A549 (cell line): ENCODE results near the gene TRIM15. TPM values are rescaled to one million over a fixed set of nuclear protein-coding genes. Genes with fewer than 3 reads are reported as not detected.

Source experiments
- ATAC-seq, 2 experiments: fragments of 200-7000 bp in 1 of 2; fragments of >200 bp in 1 of 2; cut with Nextera tagmentation in 1 of 2; cut with Tn5 transposase in 1 of 2; 3 replicates each; pipeline versions ENCODE4 v1.8.0 to v1.9.1; 2018 to 2020; ENCODE audit warnings: mild to moderate bottlenecking in 1 of 2, moderate library complexity in 1 of 2
- CTCF ChIA-PET: fragments of 300-600 bp; sonication (Branson Sonifier 250); formaldehyde crosslinking; extraction: SDS; loops from one replicate; lab custom pipeline; 2021; ENCODE audit warnings: antibody characterized with exemption, inconsistent platforms; lab: Yijun Ruan, JAX
- POLR2A ChIA-PET: fragments of 350-600 bp; formaldehyde crosslinking; extraction: SDS; loops from one replicate; lab custom pipeline; 2021; ENCODE audit warnings: antibody characterized with exemption, inconsistent platforms; lab: Yijun Ruan, JAX
- DNase-seq, 2 experiments: peaks; one replicate each; pipeline versions ENCODE4 v3.0.0 to v3.0.0-alpha.2; 2011 to 2016; ENCODE audit warnings: low read depth in 1 of 2, low spot score in 1 of 2
- FAIRE-seq: peaks from 2 replicates; lab custom pipeline; 2011; peaks lifted over from hg19 to GRCh38; lab: Jason Lieb, UNC
- H3K27ac ChIP-seq, 2 experiments: fragments of >200 bp; sonication (Bioruptor Twin); formaldehyde crosslinking; 3 replicates each; pipeline ENCODE4 v1.5.1; 2016 to 2017
- H3K4me1 ChIP-seq: fragments of >200 bp; sonication (Bioruptor Twin); formaldehyde crosslinking; 3 replicates; pipeline ENCODE4 v1.6.1; 2016
- H3K4me2 ChIP-seq: fragments of >200 bp; sonication (Bioruptor Twin); formaldehyde crosslinking; 3 replicates; pipeline ENCODE4 v1.6.1; 2016
- H3K4me3 ChIP-seq: fragments of >200 bp; sonication (Bioruptor Twin); formaldehyde crosslinking; 3 replicates; pipeline ENCODE4 v1.5.1; 2016
- H3K9me3 ChIP-seq: fragments of >200 bp; sonication (Bioruptor Twin); formaldehyde crosslinking; 3 replicates; pipeline ENCODE4 v1.6.1; 2016
- BHLHE40 ChIP-seq: IDR thresholded peaks from 2 replicates; pipeline ENCODE4 v1.6.1; 2012; ENCODE audit warnings: low read depth, low read length, inconsistent platforms
- EHMT2 ChIP-seq: fragments of 200-600 bp; sonication (generic); IDR thresholded peaks from 2 replicates; pipeline ENCODE4 v1.6.1; 2016; ENCODE audit warnings: antibody characterized with exemption, low read depth, mild to moderate bottlenecking, moderate library complexity
- FOSB ChIP-seq: fragments of 250-450 bp; sonication (Bioruptor Pico); IDR thresholded peaks from 2 replicates; pipeline ENCODE4 v1.5.0; 2020; ENCODE audit warnings: mild to moderate bottlenecking, moderate library complexity
- FOXS1 ChIP-seq: fragments of 250-450 bp; sonication (Bioruptor Pico); IDR thresholded peaks from 2 replicates; pipeline ENCODE4 v1.5.0; 2020; ENCODE audit warnings: mild to moderate bottlenecking, moderate library complexity
- HOXB13 ChIP-seq: fragments of 250-450 bp; sonication (Bioruptor Pico); IDR thresholded peaks from 2 replicates; pipeline ENCODE4 v1.5.0; 2020; ENCODE audit warnings: low read depth, mild to moderate bottlenecking, moderate library complexity
- JUN ChIP-seq, 2 experiments: fragments of >200 bp; sonication (Bioruptor Twin); formaldehyde crosslinking; IDR thresholded peaks; 2 replicates in 1 of 2; 3 replicates in 1 of 2; pipeline ENCODE4 v1.6.1; 2016 to 2017
- JUNB ChIP-seq: fragments of >200 bp; sonication (Bioruptor Twin); formaldehyde crosslinking; IDR thresholded peaks from 2 replicates; pipeline ENCODE4 v1.6.1; 2016
- MAFK ChIP-seq: fragments of 450-650 bp; IDR thresholded peaks from 2 replicates; pipeline ENCODE4 v1.6.1; 2014; ENCODE audit not compliant: partially characterized antibody
- NPAS2 ChIP-seq: fragments of 250-450 bp; sonication (Bioruptor Pico); IDR thresholded peaks from 2 replicates; pipeline ENCODE4 v1.8.0; 2022; ENCODE audit warnings: mild to moderate bottlenecking, moderate library complexity, borderline replicate concordance
- RAD21 ChIP-seq, 2 experiments: fragments of >200 bp in 1 of 2; sonication (Bioruptor Twin) in 1 of 2; formaldehyde crosslinking in 1 of 2; IDR thresholded peaks in 1 of 2; conservative IDR thresholded peaks in 1 of 2; 2 replicates in 1 of 2; 3 replicates in 1 of 2; pipeline ENCODE4 v1.6.1; 2012 to 2018; ENCODE audit warnings: inconsistent platforms in 1 of 2
- RNF2 ChIP-seq: fragments of 200-600 bp; sonication (generic); IDR thresholded peaks from 2 replicates; pipeline ENCODE4 v1.6.1; 2016; ENCODE audit warnings: low read depth, mild to moderate bottlenecking, antibody characterized with exemption, moderate library complexity, borderline replicate concordance
- SREBF2 ChIP-seq: fragments of 450-650 bp; IDR thresholded peaks from 2 replicates; pipeline ENCODE4 v1.6.1; 2014; ENCODE audit warnings: mild to moderate bottlenecking, moderate library complexity
- TFCP2L1 ChIP-seq: fragments of 250-450 bp; sonication (Bioruptor Pico); IDR thresholded peaks from 2 replicates; pipeline ENCODE4 v1.5.0; 2021; ENCODE audit warnings: mild to moderate bottlenecking
- TP53 ChIP-seq: fragments of 250-450 bp; sonication (Bioruptor Pico); IDR thresholded peaks from 2 replicates; pipeline ENCODE4 v1.5.0; 2021; ENCODE audit warnings: mild to moderate bottlenecking, moderate library complexity
- WGBS: methylation state at CpG from one replicate; pipeline ENCODE4 v1.1.6; 2017; ENCODE audit errors: missing lambda C conversion rate; 5-methylcytosine and 5-hydroxymethylcytosine counted together
- polyA plus RNA-seq, 4 experiments: library from polyadenylated mRNA; depleted of rRNA in 3 of 4; stranded (reverse); fragments of >200 nt; fragmentation: RNase III in 1 of 4; extraction: RNeasy Plus Mini Kit Qiagen cat#74134 plus additional on column Dnase treatment in 1 of 4; gene quantifications; 2 replicates in 3 of 4; 3 replicates in 1 of 4; pipeline ENCODE4 v1.2.3, GENCODE V29; 2011 to 2017
- TF ChIP-seq, protein P1 (sequence below): fragments of >200 bp; sonication (Bioruptor Twin); formaldehyde crosslinking; IDR thresholded peaks from 3 replicates; pipeline ENCODE4 v1.6.1; 2016
- TF ChIP-seq, protein P2 (sequence below): fragments of 450-650 bp; IDR thresholded peaks from 2 replicates; pipeline ENCODE4 v1.6.1; 2014; ENCODE audit warnings: antibody characterized with exemption
- TF ChIP-seq, protein P3 (sequence below): fragments of >200 bp; sonication (Bioruptor Twin); formaldehyde crosslinking; IDR thresholded peaks from 3 replicates; pipeline ENCODE4 v1.5.1; 2016
- TF ChIP-seq, protein P4 (sequence below): fragments of 200-600 bp; sonication (generic); IDR thresholded peaks from 2 replicates; pipeline ENCODE4 v1.6.1; 2016; ENCODE audit warnings: antibody characterized with exemption, mild to moderate bottlenecking, moderate library complexity
- TF ChIP-seq, protein P5 (sequence below): IDR thresholded peaks from 2 replicates; pipeline ENCODE4 v1.6.1; 2012

Gene TRIM15
- polyA plus RNA-seq, 2 of the 4 experiments (the other 2 are of a cell fraction) = 0.09 to 0.37 TPM

DNA sequence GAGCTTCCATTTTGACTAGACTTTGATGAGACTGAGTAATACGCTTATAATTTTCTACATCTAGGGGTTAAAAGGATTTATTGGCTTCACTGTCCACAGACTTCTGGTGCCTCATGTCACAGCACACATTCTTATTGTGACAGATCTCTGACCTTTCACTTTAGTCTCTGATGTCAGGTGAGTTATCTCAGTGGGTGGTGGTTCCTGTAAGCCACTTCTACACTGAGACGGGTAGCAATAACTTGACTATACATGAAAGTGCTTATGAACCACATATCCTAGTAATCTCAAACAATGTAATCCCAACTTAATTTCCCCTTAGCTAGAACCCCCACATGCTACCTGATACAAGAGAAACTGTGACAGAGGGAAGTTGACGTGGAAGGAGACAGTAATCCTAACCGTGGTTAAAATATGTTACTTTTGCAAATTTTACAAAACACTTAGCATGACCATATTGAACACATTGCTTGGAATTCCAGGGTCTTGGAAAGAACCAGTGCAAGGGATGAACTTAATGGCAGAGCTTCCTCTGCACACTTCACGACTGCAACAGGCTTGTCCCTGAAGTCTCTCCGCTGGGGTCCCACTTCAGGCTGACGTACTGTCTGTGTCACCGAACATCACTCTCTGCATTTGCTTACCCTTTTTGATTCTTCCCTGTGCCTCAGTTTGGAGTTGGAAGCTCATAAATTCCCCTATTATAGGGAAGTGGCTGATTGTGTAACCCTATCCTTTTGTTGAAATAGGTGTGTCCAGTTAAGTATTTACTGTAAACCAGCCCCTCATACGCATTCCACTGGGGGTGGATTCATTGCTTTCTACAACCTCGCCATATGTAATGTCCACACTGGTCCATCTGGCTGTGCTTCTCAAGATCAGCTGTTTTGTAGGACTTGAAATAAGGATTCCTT, 33.8 kb upstream of the TRIM15 start:
- no peak for FAIRE-seq
- ChIA-PET POLR2A (no interaction called here), CTCF (interaction anchor here (1.5 to 17.3 kb wide), 8 partner anchors 10 to 281 kb away, joined by 3 to 353 read pairs (median 13); partner anchors contain the start of gene TRIM31)
- no peak overlapping the region for H3K4me3 ChIP-seq
- H3K27ac ChIP-seq = no peak overlapping the region
- ATAC-seq = no peak
- no peaks in the 10 kb centered on the region for H3K9me3 ChIP-seq
- peaks cover 20% of the 10 kb centered on the region for H3K4me1 ChIP-seq
- WGBS = 71% methylated on average over 10 of the region's 10 CpGs
- H3K4me2 ChIP-seq = peak overlapping the region; percentile 82
- peak in 1 of 2 experiments; percentile 13 for DNase-seq
- TF ChIP-seq MAFK (no peak), NPAS2 (CRISPR knock-in tag) (no peak), FOSB (CRISPR knock-in tag) (no peak), JUNB (no peak), HOXB13 (CRISPR knock-in tag) (no peak), SREBF2 (no peak), FOXS1 (no peak), EHMT2 (no peak), RNF2 (no peak), RAD21 (conservative IDR thresholded peaks at IDR 0.05 in 1 of 2, IDR thresholded peaks at IDR 0.05 in 1 of 2) (no peak), JUN (IDR thresholded peaks at IDR 0.05) (no peak)
- TF ChIP-seq, protein P1, sequence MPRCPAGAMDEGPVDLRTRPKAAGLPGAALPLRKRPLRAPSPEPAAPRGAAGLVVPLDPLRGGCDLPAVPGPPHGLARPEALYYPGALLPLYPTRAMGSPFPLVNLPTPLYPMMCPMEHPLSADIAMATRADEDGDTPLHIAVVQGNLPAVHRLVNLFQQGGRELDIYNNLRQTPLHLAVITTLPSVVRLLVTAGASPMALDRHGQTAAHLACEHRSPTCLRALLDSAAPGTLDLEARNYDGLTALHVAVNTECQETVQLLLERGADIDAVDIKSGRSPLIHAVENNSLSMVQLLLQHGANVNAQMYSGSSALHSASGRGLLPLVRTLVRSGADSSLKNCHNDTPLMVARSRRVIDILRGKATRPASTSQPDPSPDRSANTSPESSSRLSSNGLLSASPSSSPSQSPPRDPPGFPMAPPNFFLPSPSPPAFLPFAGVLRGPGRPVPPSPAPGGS = no peak
- TF ChIP-seq, protein P2, sequence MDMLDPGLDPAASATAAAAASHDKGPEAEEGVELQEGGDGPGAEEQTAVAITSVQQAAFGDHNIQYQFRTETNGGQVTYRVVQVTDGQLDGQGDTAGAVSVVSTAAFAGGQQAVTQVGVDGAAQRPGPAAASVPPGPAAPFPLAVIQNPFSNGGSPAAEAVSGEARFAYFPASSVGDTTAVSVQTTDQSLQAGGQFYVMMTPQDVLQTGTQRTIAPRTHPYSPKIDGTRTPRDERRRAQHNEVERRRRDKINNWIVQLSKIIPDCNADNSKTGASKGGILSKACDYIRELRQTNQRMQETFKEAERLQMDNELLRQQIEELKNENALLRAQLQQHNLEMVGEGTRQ = no peak

DNA sequence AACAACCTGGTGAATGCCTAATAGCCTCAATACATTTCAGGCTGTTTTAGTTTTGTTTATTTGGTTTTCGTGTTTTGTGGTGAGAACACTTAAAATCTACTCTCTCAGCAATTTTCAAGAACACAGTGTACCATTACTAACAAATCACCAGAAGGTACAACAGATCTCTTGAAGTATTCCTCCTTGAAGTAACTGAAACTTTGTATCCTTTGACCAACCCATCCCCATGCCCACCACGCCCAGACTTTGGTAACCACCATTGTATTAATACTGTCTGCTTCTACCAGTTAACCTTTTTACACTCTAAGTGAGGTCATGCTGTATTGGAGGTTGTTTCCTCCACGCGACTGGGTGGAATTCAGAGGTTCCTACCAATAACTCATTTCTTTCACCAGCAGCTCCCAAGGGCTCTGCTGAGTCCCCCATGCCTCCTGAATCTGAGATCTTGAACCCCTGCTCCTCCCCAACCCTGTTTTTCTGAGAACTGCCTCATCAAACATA, 33.1 kb upstream of the TRIM15 start:
- H3K4me3 ChIP-seq = no peak overlapping the region
- no peak for DNase-seq
- WGBS = 77% methylated on average over 4 of the region's 4 CpGs
- no peak for TF ChIP-seq TFCP2L1
- TF ChIP-seq JUNB = no peak
- TF ChIP-seq MAFK = peak; percentile 27
- H3K4me2 ChIP-seq = peak overlapping the region; percentile 82
- ATAC-seq = no peak
- ChIA-PET CTCF (interaction anchor here (0.7 to 17.3 kb wide), 26 partner anchors 8 to 480 kb away, joined by 3 to 353 read pairs (median 4); partner anchors contain the start of genes POLR1H, PPP1R11 and TRIM31), POLR2A (interaction anchor here (1.2 kb wide), 1 partner anchor 27 kb away, joined by 5 read pairs; no protein-coding TSS in a partner anchor)
- H3K9me3 ChIP-seq = no peaks in the 10 kb centered on the region
- H3K4me1 ChIP-seq = peaks cover 20% of the 10 kb centered on the region
- H3K27ac ChIP-seq = peak overlapping the region in 1 of 2 experiments; percentile 70; a peak in 3 of 6 replicates
- no peak for FAIRE-seq

DNA sequence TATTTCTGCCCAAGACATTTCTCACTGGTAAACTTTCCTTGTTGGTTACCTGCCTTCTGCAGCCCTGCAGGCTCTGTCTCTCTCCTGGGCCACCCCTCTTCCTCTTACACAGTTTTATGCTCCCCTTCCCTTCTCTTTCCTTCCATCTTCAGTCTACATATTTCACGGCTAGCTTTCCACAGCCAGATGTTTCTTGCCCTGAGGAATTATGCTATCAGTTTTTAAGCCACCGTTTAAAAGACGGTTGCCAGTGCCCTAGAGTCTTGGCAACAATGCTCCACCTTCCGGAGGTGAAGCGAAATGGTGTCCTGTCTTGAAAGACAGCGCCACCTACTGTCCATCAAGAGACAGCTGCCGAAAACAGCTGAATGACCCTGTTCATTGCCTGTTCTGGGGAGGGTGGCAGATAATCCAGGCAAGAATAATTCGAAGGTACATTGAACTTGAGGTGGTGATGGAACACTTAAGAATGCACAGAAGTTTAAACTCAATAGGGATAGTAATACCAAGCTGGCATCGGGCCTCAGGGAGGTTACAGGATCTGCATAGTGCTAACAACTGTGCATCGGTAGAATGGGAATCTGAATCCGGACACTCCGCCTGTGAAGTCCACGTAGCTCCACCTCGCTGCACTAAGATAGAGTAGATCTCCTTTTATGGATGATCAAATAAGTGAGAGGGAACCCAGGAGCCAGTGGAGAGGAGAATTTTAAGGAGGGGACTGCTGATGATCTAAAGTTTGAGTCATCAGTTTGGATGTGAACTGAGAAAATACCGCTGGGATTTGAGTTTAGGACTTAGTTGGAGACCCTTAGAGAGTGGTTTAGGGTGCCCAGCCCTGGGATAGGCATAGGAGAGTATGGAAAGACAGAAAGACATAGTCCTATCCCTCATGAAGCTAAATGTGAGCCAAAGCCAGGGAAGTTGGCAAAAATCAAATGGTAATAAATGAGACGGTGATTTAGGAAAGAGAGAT, 32.2 kb upstream of the TRIM15 start:
- POLR2A ChIA-PET = interaction anchor here (0.6 to 1.2 kb wide), 3 partner anchors 28 to 89 kb away, joined by 3 to 5 read pairs (median 3); no protein-coding TSS in a partner anchor
- DNase-seq = peak; percentile 82 to 84
- Histone ChIP-seq H3K9me3 (no peaks in the 10 kb centered on the region), H3K4me1 (peaks cover 26% of the 10 kb centered on the region), H3K4me2 (peak overlapping the region; percentile 82), H3K4me3 (no peak overlapping the region), H3K27ac (peak overlapping the region; percentile 44 to 70; a peak in 4 of 6 replicates)
- CTCF ChIA-PET = interaction anchor here (0.7 to 17.3 kb wide), 37 partner anchors 8 to 481 kb away, joined by 3 to 353 read pairs (median 4); partner anchors contain the start of genes POLR1H, PPP1R11 and TRIM31
- 30% methylated on average over 15 of the region's 16 CpGs for WGBS
- no peak for FAIRE-seq
- ATAC-seq = peak; percentile 86 to 97
- TF ChIP-seq JUNB (no peak), FOXS1 (no peak), TP53 (CRISPR knock-in tag) (no peak), TFCP2L1 (no peak), BHLHE40 (no peak)
- TF ChIP-seq, protein P3, sequence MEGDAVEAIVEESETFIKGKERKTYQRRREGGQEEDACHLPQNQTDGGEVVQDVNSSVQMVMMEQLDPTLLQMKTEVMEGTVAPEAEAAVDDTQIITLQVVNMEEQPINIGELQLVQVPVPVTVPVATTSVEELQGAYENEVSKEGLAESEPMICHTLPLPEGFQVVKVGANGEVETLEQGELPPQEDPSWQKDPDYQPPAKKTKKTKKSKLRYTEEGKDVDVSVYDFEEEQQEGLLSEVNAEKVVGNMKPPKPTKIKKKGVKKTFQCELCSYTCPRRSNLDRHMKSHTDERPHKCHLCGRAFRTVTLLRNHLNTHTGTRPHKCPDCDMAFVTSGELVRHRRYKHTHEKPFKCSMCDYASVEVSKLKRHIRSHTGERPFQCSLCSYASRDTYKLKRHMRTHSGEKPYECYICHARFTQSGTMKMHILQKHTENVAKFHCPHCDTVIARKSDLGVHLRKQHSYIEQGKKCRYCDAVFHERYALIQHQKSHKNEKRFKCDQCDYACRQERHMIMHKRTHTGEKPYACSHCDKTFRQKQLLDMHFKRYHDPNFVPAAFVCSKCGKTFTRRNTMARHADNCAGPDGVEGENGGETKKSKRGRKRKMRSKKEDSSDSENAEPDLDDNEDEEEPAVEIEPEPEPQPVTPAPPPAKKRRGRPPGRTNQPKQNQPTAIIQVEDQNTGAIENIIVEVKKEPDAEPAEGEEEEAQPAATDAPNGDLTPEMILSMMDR = peak; percentile 95
- TF ChIP-seq, protein P4, sequence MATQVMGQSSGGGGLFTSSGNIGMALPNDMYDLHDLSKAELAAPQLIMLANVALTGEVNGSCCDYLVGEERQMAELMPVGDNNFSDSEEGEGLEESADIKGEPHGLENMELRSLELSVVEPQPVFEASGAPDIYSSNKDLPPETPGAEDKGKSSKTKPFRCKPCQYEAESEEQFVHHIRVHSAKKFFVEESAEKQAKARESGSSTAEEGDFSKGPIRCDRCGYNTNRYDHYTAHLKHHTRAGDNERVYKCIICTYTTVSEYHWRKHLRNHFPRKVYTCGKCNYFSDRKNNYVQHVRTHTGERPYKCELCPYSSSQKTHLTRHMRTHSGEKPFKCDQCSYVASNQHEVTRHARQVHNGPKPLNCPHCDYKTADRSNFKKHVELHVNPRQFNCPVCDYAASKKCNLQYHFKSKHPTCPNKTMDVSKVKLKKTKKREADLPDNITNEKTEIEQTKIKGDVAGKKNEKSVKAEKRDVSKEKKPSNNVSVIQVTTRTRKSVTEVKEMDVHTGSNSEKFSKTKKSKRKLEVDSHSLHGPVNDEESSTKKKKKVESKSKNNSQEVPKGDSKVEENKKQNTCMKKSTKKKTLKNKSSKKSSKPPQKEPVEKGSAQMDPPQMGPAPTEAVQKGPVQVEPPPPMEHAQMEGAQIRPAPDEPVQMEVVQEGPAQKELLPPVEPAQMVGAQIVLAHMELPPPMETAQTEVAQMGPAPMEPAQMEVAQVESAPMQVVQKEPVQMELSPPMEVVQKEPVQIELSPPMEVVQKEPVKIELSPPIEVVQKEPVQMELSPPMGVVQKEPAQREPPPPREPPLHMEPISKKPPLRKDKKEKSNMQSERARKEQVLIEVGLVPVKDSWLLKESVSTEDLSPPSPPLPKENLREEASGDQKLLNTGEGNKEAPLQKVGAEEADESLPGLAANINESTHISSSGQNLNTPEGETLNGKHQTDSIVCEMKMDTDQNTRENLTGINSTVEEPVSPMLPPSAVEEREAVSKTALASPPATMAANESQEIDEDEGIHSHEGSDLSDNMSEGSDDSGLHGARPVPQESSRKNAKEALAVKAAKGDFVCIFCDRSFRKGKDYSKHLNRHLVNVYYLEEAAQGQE = no peak
- TF ChIP-seq, protein P5, sequence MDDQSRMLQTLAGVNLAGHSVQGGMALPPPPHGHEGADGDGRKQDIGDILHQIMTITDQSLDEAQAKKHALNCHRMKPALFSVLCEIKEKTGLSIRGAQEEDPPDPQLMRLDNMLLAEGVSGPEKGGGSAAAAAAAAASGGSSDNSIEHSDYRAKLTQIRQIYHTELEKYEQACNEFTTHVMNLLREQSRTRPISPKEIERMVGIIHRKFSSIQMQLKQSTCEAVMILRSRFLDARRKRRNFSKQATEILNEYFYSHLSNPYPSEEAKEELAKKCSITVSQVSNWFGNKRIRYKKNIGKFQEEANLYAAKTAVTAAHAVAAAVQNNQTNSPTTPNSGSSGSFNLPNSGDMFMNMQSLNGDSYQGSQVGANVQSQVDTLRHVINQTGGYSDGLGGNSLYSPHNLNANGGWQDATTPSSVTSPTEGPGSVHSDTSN = no peak
